RWPE2 (cell line): Measurements from ENCODE around the gene TRIM47.

Experiments used
- ATAC-seq: fragments of 200-7000 bp; cut with Tn5 transposase; 3 replicates; pipeline ENCODE4 v1.9.1; 2021; ENCODE audit warnings: low read depth
- DNase-seq: peaks from one replicate; pipeline ENCODE4 v3.0.0-alpha.2; 2020; ENCODE audit warnings: low spot score
- H3K27ac ChIP-seq: fragments of 450-650 bp; 2 replicates; pipeline ENCODE4 v1.5.1; 2017; ENCODE audit warnings: mild to moderate bottlenecking; ENCODE audit not compliant: poor library complexity, severe bottlenecking
- H3K27me3 ChIP-seq: fragments of 250-450 bp; sonication (Bioruptor Pico); 2 replicates; pipeline ENCODE4 v1.5.1; 2021; ENCODE audit warnings: mild to moderate bottlenecking, moderate library complexity; ENCODE audit not compliant: insufficient read depth, poor library complexity, severe bottlenecking
- H3K36me3 ChIP-seq: fragments of 250-450 bp; sonication (Bioruptor Pico); 2 replicates; pipeline ENCODE4 v1.5.1; 2020; ENCODE audit warnings: low read depth, mild to moderate bottlenecking, moderate library complexity
- H3K4me1 ChIP-seq: fragments of 250-450 bp; sonication (Bioruptor Pico); 2 replicates; pipeline ENCODE4 v1.5.1; 2021; ENCODE audit warnings: mild to moderate bottlenecking, moderate library complexity; ENCODE audit not compliant: insufficient read depth, poor library complexity, severe bottlenecking
- H3K4me3 ChIP-seq: fragments of 250-450 bp; sonication (Bioruptor Pico); 2 replicates; pipeline ENCODE4 v1.5.1; 2021; ENCODE audit warnings: mild to moderate bottlenecking, moderate library complexity; ENCODE audit not compliant: severe bottlenecking
- H3K9me3 ChIP-seq: fragments of 250-450 bp; sonication (Bioruptor Pico); 2 replicates; pipeline ENCODE4 v1.5.1; 2021; ENCODE audit warnings: mild to moderate bottlenecking, moderate library complexity; ENCODE audit not compliant: severe bottlenecking
- TF ChIP-seq, protein P1 (sequence below): fragments of 450-650 bp; IDR thresholded peaks from one replicate; pipeline ENCODE4 v1.5.1; 2017; ENCODE audit warnings: mild to moderate bottlenecking, moderate library complexity; ENCODE audit not compliant: poor library complexity, severe bottlenecking

TRIM47 gene, protein sequence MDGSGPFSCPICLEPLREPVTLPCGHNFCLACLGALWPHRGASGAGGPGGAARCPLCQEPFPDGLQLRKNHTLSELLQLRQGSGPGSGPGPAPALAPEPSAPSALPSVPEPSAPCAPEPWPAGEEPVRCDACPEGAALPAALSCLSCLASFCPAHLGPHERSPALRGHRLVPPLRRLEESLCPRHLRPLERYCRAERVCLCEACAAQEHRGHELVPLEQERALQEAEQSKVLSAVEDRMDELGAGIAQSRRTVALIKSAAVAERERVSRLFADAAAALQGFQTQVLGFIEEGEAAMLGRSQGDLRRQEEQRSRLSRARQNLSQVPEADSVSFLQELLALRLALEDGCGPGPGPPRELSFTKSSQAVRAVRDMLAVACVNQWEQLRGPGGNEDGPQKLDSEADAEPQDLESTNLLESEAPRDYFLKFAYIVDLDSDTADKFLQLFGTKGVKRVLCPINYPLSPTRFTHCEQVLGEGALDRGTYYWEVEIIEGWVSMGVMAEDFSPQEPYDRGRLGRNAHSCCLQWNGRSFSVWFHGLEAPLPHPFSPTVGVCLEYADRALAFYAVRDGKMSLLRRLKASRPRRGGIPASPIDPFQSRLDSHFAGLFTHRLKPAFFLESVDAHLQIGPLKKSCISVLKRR

DNA sequence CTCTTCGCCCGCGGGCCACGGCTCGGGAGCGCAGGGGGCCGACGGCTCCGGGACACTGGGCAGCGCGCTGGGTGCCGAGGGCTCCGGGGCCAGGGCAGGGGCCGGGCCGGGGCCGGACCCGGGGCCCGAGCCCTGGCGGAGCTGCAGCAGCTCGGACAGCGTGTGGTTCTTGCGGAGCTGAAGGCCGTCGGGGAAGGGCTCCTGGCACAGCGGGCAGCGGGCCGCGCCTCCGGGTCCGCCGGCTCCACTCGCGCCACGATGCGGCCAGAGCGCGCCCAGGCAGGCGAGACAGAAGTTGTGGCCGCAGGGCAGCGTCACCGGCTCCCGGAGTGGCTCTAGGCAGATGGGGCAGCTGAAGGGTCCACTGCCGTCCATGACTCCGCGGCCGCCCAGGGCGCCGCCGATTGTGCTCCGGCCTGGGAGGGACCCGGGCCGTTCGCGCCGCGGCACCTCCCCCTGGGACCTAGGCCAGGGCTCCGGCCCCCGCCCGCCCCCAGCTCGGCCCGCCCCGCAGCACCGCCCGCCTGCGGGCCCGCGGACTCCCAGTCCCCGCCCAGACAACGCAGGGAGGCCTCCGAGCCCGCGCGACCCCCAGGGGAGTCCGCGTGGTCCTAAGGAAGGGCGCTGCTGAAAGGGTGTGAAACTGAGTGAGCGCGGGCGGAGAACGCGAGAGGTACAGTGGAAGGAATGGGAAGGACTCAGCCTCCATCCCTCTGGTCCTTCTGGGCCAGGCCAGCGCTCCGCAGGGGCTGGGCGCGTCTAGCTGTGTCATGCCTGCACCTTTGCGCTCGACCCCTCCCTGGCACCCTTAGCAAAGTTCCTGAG, at the start of gene TRIM47:
TSS of gene TRIM47 (minus strand) at position 408 of the 825 bp plus-strand sequence. CDS start at position 375, 33 bp downstream.
- H3K4me1 ChIP-seq, result peaks cover 18% of the 10 kb centered on the region
- H3K9me3 ChIP-seq, result no peaks in the 10 kb centered on the region
- peak within 1 kb of the TSS; percentile 96 for H3K27ac ChIP-seq
- H3K27me3 ChIP-seq, result no peaks in the 10 kb centered on the region
- DNase-seq (peak; percentile 74), ATAC-seq (peak; percentile 35)
- TF ChIP-seq, protein P1, sequence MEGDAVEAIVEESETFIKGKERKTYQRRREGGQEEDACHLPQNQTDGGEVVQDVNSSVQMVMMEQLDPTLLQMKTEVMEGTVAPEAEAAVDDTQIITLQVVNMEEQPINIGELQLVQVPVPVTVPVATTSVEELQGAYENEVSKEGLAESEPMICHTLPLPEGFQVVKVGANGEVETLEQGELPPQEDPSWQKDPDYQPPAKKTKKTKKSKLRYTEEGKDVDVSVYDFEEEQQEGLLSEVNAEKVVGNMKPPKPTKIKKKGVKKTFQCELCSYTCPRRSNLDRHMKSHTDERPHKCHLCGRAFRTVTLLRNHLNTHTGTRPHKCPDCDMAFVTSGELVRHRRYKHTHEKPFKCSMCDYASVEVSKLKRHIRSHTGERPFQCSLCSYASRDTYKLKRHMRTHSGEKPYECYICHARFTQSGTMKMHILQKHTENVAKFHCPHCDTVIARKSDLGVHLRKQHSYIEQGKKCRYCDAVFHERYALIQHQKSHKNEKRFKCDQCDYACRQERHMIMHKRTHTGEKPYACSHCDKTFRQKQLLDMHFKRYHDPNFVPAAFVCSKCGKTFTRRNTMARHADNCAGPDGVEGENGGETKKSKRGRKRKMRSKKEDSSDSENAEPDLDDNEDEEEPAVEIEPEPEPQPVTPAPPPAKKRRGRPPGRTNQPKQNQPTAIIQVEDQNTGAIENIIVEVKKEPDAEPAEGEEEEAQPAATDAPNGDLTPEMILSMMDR, result peak; percentile 6
- H3K36me3 ChIP-seq, result peaks cover 18% of the 10 kb centered on the region
- H3K4me3 ChIP-seq, result peak within 1 kb of the TSS; percentile 49

DNA sequence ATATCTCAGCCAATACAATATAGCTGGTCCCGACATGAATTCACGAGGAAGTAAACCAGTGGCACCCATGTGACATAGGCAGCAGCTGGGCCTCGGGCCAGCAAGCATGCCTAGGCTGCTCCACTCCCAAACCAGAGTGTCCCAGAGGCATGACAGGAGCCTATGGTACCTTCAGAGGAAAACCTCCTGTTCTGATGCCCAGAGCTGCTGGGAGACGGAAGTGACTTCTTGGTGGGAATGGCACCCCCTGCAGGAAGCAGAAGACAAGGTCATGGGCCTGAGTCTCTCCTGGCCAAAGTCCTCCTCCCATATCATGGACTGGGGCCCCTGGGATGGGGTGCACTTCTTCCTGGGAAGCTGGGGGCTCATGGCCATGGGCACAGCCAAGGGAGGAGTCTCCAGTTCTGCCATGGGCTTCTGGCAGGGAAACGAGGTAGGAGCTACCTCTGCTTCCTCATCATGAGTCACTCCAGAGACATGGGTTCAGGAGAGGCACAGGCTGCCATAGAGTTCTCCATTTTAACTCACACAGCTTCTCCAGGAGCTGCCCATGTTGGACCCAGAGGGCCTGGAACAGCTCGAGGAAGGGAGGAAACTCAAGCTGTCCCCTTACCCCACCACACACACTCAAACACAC, 49.0 kb upstream of the TRIM47 start:
- Histone ChIP-seq H3K4me1 (no peaks in the 10 kb centered on the region), H3K27me3 (no peaks in the 10 kb centered on the region), H3K36me3 (peaks cover 24% of the 10 kb centered on the region), H3K9me3 (no peaks in the 10 kb centered on the region), H3K27ac (no peak overlapping the region), H3K4me3 (no peak overlapping the region)
- no peak for ATAC-seq
- TF ChIP-seq, protein P1, result no peak
- DNase-seq, result no peak

DNA sequence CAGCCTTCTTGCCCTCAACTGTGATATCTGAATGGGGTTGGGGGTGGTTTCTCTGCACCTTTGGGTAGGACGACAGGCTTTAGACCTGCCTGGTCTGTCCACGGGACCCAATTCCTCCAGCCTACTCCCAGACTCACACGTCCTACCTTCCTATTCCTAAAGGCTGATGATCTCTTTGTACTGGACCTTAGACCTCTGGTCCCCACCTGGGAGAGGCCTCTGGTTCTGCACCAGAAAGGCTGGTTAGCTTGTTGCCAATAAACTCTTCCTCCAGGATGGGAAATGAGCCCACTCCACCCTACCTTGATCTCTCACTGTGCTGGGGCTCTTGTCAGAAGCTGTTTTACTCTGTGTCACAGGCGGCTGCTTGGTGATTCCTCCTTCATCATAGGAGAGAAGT, 48.1 kb upstream of the TRIM47 start:
- no peak overlapping the region for H3K4me3 ChIP-seq
- ATAC-seq (no peak), DNase-seq (no peak)
- peaks cover 18% of the 10 kb centered on the region for H3K36me3 ChIP-seq
- H3K4me1 ChIP-seq, result no peaks in the 10 kb centered on the region
- TF ChIP-seq, protein P1, result no peak
- no peaks in the 10 kb centered on the region for H3K27me3 ChIP-seq
- no peaks in the 10 kb centered on the region for H3K9me3 ChIP-seq
- H3K27ac ChIP-seq, result no peak overlapping the region

DNA sequence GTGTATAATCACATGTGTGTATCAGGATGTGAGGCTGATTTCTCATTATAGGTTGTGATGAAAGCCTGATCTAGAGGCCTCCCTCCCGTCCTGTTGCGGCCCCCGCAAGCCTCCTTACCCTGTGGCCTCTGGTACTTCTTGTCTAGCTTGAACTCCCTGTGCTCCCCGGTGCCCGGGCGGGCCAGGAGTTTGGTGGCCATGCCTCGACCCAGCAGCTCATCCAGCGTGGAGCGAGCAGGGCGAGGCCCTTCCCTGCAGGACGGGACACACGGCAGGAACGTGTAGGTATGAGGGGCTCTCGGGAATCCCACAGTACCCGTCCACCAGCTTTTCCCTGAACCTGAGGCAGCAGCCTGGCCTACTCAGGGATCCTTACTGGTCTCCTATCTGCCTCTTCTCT, 47.5 kb upstream of the TRIM47 start:
- H3K27me3 ChIP-seq, result no peaks in the 10 kb centered on the region
- ATAC-seq (no peak), DNase-seq (no peak)
- H3K9me3 ChIP-seq, result no peaks in the 10 kb centered on the region
- no peak overlapping the region for H3K27ac ChIP-seq
- peaks cover 18% of the 10 kb centered on the region for H3K36me3 ChIP-seq
- TF ChIP-seq, protein P1, result no peak
- H3K4me1 ChIP-seq, result no peaks in the 10 kb centered on the region
- H3K4me3 ChIP-seq, result no peak overlapping the region
